ENCODE data around the gene TANC2. TPM values are rescaled to one million over a fixed set of nuclear protein-coding genes. Genes with fewer than 3 reads are reported as not detected.

Gene TANC2
- total and polyA plus RNA-seq, 9 of the 15 experiments (the other 6 are each of a cell fraction or from before 2014, with no cell fraction given): 0.46 to 7.8 (median 4.5) TPM

GRCh38 chr17:62994931-62995330 is 28.9 kb downstream of the TANC2 start (continued):
- no peak for TF ChIP-seq CHD7 (IDR thresholded peaks at IDR 0.05; ENCODE audit: low read depth, low read length)
- no peak for TF ChIP-seq SNIP1 (IDR thresholded peaks at IDR 0.05; ENCODE audit: low read depth)
- TF ChIP-seq ZBTB8A (IDR thresholded peaks at IDR 0.05; ENCODE audit: partially characterized antibody): no peak
- no peak for TF ChIP-seq NR2C1 (IDR thresholded peaks at IDR 0.05)
- no peak for TF ChIP-seq NR2C1 (tag; IDR thresholded peaks at IDR 0.05)
- no peak for TF ChIP-seq ZNF165 (CRISPR knock-in tag; IDR thresholded peaks at IDR 0.05; ENCODE audit: borderline replicate concordance)
- TF ChIP-seq NR3C1 (CRISPR knock-in tag; IDR thresholded peaks at IDR 0.05): no peak
- no peak for TF ChIP-seq GABPA (tag; conservative IDR thresholded peaks at IDR 0.05; ENCODE audit: low read depth)
- no peak for TF ChIP-seq SLC30A9 (CRISPR knock-in tag; IDR thresholded peaks at IDR 0.05)
- no peak for TF ChIP-seq ZNF408 (CRISPR knock-in tag; IDR thresholded peaks at IDR 0.05; ENCODE audit: low read depth)
- no peak for TF ChIP-seq ILK (tag; IDR thresholded peaks at IDR 0.05; ENCODE audit: borderline replicate concordance, low read depth)
- TF ChIP-seq NONO (IDR thresholded peaks at IDR 0.05; ENCODE audit: low read depth in 2 of 2, low read length in 1 of 2): no peak
- no peak for TF ChIP-seq ZNF217 (CRISPR knock-in tag; IDR thresholded peaks at IDR 0.05)
- no peak for TF ChIP-seq L3MBTL2 (IDR thresholded peaks at IDR 0.05)
- TF ChIP-seq AFF4 (CRISPR knock-in tag; IDR thresholded peaks at IDR 0.05): no peak
